Measurements from ENCODE around the gene CHST15.

- TF ChIP-seq CTCF (IDR thresholded peaks at IDR 0.05; ENCODE audit: low read depth, low read length, missing input control): no peak
- no peak for TF ChIP-seq ATF3 (IDR thresholded peaks at IDR 0.05)
- no peak for TF ChIP-seq JUND (IDR thresholded peaks at IDR 0.05)
Measured at GRCh38 chr10:123991611-123992570, 101.5 kb downstream of the CHST15 start.
